HG03025 (cell line): Measurements from ENCODE around the gene STK17A.
"Not testable (repeated sequence)": the region's sequence is repeated elsewhere in the genome, so short reads cannot be mapped to it uniquely, and the experiment has no call there.

ENCODE experiments used
- ATAC-seq: cut with Tn5 transposase; IDR thresholded peaks from one replicate; pipeline ENCODE4 v1.9.1; 2021; ENCODE audit warnings: mild to moderate bottlenecking, moderate library complexity; ENCODE audit not compliant: unreplicated experiment, low FRiP score

Gene STK17A

DNA sequence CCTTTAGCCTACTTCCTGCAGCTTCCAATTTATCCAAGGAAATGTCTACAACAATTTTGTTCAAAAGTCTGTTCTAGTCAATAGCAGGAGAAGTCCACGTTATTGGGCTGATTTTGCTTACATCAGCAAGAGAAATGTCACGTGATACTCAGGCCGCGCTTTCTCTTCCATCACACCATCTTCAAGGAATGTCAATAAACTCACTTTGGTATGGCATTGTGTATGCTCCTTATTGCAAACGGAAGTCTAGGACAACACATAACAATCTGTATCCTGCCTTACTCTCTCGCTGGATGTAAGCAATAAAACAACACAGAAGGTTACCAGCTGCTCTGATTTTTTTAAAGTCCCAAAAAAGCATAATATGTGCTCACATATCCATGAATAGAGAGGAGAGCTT is 17.1 kb upstream of the STK17A start:
- ATAC-seq: no peak

GRCh38 chr7:43568529-43568928 is 14.4 kb upstream of the STK17A start:
- no peak for ATAC-seq

- ATAC-seq: peak; percentile 49
These were observed 13.5 kb upstream of the STK17A start for GRCh38 chr7:43569424-43569823.

DNA sequence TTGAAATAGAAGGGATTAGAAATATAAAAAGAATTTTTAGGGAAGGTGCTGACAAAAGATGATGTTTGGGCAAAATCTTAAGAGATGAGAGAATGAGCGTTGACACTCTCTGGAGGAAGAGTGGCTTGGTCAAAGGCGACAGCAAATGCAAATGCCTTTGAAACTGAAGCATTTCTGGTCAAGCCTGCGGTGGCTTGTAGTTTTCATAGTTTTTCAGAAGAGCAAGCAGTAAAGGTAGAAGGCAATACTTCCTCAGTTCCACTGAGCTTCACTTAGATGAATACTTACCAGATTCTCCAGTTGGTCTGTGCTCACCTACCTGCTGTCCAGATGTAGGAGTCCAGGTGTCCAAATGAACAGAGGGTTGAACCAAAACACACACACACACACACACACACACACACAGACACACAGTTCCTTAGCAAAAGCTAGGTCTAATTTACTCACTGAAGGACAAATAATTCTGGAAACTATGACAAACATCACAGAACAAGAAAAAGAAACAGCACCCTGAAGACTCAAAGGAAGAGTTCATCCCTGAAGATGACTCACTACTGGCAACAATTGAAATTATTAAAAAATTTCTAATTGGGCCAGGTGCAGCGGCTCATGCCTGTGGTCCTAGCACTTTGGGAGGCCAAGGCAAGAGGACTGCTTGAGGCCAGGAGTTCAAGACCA is 12.1 kb upstream of the STK17A start:
- ATAC-seq: peak; percentile 61

DNA sequence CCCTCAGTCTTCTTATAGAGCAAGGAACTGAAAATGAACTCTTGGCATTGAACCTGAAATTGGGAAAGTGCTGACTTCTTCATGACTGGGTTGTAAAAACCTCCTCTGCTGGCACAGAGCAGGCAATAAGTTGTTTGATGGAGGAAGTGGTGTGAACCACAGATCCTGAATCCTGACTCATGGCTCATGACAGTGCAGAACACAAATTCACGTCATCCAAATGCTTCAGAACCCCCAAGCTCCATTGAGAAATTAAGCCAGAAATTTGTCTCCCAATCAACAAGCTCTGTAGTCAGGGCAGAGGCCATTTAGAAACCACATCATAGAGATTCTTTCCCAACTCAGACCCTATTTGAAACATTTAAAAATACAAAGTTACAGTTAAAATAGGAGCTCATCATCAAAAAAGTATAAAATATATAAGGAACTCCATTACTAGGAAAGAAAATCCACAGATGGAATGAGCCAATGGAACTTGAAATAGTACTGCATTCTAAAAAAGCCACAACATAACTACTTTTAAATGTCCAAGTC is 10.3 kb upstream of the STK17A start:
- no peak for ATAC-seq

GRCh38 chr7:43573832-43574231 is 9.1 kb upstream of the STK17A start:
- not testable (repeated sequence) for ATAC-seq

- ATAC-seq: no peak
These were observed 7.4 kb upstream of the STK17A start for GRCh38 chr7:43575506-43575905.

GRCh38 chr7:43576241-43576640 is 6.7 kb upstream of the STK17A start:
- no peak for ATAC-seq

- ATAC-seq: no peak
These were observed 5.4 kb upstream of the STK17A start for GRCh38 chr7:43577485-43577951.

- ATAC-seq: peak; percentile 26
These were observed 701 bp downstream of the STK17A start for GRCh38 chr7:43583424-43584194.

GRCh38 chr7:43584195-43584586 is 1.3 kb downstream of the STK17A start:
- no peak for ATAC-seq

GRCh38 chr7:43584733-43585132 is 1.8 kb downstream of the STK17A start:
- not testable (repeated sequence) for ATAC-seq

DNA sequence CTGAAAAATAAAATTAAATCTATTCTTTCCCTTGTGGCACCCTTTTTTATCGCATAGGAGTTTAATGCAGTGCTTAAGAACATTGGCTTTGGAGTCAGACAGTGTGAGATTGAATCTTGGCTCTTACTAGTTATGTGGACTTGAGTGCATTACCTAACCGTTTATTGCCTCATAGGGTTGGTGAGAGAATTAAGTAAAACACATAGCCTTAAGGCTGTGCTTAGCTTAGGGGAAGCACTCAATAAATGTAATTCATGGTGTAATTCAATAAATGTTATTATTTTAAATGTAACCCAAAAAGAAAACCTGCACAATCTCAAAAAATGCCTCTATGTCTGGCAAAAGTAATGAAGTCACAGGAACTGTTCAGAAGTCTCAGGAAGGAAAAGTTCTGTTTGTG is 2.7 kb downstream of the STK17A start:
- no peak for ATAC-seq

DNA sequence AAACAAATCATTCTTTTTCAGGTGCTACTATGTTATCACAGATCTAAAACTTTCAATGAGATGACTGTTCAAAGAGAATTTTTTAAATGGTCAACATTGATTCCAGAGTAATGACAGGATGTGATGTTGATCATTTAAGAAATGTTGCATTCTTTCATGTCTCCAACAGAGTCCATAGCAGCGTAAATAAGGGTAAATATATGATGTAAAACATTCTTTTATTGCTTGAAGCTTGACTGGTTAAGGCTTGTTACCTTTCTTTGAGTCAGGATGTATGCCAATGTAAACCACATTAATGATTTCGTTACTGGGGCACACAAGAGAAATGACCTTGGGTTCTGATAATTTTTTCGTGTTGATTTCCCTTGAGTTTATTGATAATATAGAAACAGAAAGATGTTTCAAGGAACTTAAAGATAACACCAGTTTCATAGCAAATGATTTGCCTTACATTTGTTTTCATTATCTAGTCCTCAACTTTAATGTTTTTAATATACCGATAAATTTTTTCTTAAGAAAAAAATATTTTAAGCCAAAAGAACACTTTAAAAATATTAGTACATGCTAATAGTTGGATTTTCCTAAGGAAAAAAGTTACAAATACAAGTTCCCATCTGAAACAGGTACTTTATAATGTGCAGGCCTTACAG is 3.5 kb downstream of the STK17A start:
- ATAC-seq: no peak

- ATAC-seq: no peak
These were observed 5.7 kb downstream of the STK17A start for GRCh38 chr7:43588477-43589132.

DNA sequence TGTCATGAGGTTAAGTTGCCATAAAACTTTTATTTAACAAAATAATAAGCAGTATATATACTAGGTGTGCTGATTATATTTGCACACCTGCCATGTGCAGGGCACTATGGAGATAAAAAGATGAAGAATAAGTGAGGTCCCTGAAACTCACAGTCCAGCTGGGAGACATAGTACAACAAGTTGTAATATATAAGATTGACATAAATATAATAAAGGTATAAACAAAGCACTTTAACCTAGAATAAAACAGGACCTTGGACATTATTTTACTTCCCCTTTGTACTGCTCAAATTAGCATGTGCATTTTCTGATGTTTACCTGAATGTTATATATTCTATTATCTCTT is 6.2 kb downstream of the STK17A start:
- no peak for ATAC-seq

- no peak for ATAC-seq
These were observed 6.8 kb downstream of the STK17A start for GRCh38 chr7:43589728-43590127.

DNA sequence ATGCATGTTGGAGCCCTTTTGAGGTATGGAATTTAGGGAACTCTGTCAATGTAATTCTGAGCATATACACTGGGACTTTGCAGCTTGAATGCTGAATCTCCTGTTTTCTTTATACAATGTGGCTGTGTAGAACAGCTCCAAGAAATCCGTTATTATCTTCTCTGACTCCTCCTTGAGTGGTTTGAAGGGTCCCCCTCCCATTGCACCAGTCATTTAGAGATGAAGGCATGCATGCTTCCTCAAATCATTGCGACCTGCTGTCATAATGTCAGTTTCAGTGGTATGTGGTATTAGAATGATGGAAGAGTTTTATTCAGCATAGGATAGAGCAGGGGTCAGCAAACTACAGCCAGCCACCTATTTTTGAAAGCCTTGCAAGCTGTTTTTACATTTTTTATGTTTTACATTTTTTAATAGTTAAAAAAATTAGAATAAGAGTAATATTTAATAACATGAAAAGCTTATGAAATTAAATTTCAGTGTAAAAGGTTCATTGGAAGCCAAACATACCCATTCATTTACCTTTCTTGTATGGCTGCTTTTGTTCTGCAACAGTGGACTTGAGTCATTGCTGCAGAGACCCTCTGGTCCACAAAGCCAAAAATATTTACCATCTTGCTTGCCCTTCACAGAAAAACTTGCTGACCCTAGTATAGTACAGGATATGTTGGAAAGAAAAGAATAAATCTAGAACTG is 8.1 kb downstream of the STK17A start:
- ATAC-seq: peak; percentile 62

DNA sequence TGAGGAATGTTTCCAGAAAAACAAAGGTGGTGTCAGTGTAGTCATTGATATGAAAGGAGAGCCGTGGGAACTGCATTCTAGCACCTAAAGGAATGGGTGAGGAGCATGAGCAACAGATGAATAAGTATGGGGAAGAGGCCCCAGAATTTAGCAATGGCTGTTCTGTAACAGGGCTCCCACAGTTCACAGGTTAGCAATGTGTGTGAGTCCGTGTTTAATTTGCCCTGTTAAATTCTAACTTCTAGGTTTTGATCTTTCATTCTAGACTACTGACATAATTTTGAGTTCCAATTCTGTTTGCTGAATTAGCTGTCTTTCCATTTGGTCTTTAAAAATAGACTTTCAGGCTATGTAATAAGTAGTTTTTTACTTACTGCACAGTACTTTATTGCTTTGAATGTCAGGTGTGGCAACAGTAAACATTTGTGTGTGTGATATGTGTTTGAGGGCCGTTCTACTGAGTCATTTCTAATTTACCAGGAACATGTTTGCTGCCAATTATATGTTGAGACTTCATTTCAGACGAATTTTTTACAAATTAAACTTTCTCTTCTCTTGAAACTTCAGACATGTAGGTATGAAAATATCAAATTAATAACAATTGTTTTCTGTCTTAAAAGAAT is 8.8 kb downstream of the STK17A start:
- no peak for ATAC-seq

GRCh38 chr7:43592326-43592725 is 9.4 kb downstream of the STK17A start:
- no peak for ATAC-seq
